Stomach smooth muscle (tissue), 2 donors: ENCODE data around the gene CDS2.
A peak's percentile ranks its signal among the peaks of the same experiment; 100 is the strongest.

ENCODE experiments used
- H3K27ac ChIP-seq: one replicate; pipeline ENCODE4 v1.7.0; 2013; ENCODE audit warnings: mild to moderate bottlenecking, low read length, inconsistent platforms
- H3K27me3 ChIP-seq, 2 donors: one replicate each; pipeline ENCODE4 v1.7.0; 2013; ENCODE audit warnings: low read length in 2 of 2; ENCODE audit not compliant: insufficient read depth in 2 of 2, control insufficient read depth in 1 of 2
- H3K36me3 ChIP-seq, 2 donors: one replicate each; pipeline ENCODE4 v1.7.0; 2013; ENCODE audit warnings: low read length in 2 of 2; ENCODE audit not compliant: control insufficient read depth in 2 of 2, insufficient read depth in 2 of 2
- H3K4me1 ChIP-seq: one replicate; pipeline ENCODE4 v1.7.0; 2013; ENCODE audit warnings: low read length; ENCODE audit not compliant: control insufficient read depth, insufficient read depth
- H3K4me3 ChIP-seq, 2 donors: one replicate each; pipeline ENCODE4 v1.7.0; 2013; ENCODE audit warnings: low read length in 2 of 2
- H3K9ac ChIP-seq, 2 donors: one replicate each; pipeline ENCODE4 v1.7.0; 2013; ENCODE audit warnings: low read length in 2 of 2, mild to moderate bottlenecking in 1 of 2
- H3K9me3 ChIP-seq, 2 donors: one replicate each; pipeline ENCODE4 v1.7.0; 2013; ENCODE audit warnings: low read length in 2 of 2; ENCODE audit not compliant: control insufficient read depth in 2 of 2
- donor health status: healthy.
- donor health status: Pancreatic carcinoma.

Gene CDS2

GRCh38 chr20:5135363-5136012 is 8.7 kb downstream of the CDS2 start:
- H3K27ac ChIP-seq: peak overlapping the region; percentile 41
- no peaks in the 10 kb centered on the region for H3K27me3 ChIP-seq
- H3K9me3 ChIP-seq: no peaks in the 10 kb centered on the region
- no peaks in the 10 kb centered on the region for H3K36me3 ChIP-seq
- peak overlapping the region in 1 of 2 donors; percentile 29 for H3K9ac ChIP-seq
- H3K4me3 ChIP-seq: peak overlapping the region in 1 of 2 donors; percentile 35
- peaks cover 26% of the 10 kb centered on the region for H3K4me1 ChIP-seq

GRCh38 chr20:5136096-5136495 is 9.3 kb downstream of the CDS2 start:
- H3K36me3 ChIP-seq: no peaks in the 10 kb centered on the region
- H3K9ac ChIP-seq: no peak overlapping the region
- H3K27me3 ChIP-seq: no peaks in the 10 kb centered on the region
- peak overlapping the region in 1 of 2 donors; percentile 35 for H3K4me3 ChIP-seq
- H3K4me1 ChIP-seq: peaks cover 28% of the 10 kb centered on the region
- H3K9me3 ChIP-seq: no peaks in the 10 kb centered on the region
- peak overlapping the region; percentile 41 for H3K27ac ChIP-seq

GRCh38 chr20:5140195-5140594 is 13.4 kb downstream of the CDS2 start:
- Histone ChIP-seq H3K27me3 (no peaks in the 10 kb centered on the region), H3K36me3 (no peaks in the 10 kb centered on the region), H3K4me1 (peaks cover 30% of the 10 kb centered on the region), H3K9ac (no peak overlapping the region), H3K9me3 (no peaks in the 10 kb centered on the region), H3K27ac (no peak overlapping the region), H3K4me3 (no peak overlapping the region)

- Histone ChIP-seq H3K36me3 (no peaks in the 10 kb centered on the region), H3K9ac (no peak overlapping the region), H3K9me3 (no peaks in the 10 kb centered on the region), H3K27ac (no peak overlapping the region), H3K4me1 (peaks cover 30% of the 10 kb centered on the region), H3K27me3 (no peaks in the 10 kb centered on the region), H3K4me3 (no peak overlapping the region)
Observed at GRCh38 chr20:5141615-5142014, 14.8 kb downstream of the CDS2 start.

GRCh38 chr20:5143851-5144250 is 17.0 kb downstream of the CDS2 start:
- no peaks in the 10 kb centered on the region for H3K36me3 ChIP-seq
- H3K4me1 ChIP-seq: peaks cover 35% of the 10 kb centered on the region

GRCh38 chr20:5145365-5146098 is 18.7 kb downstream of the CDS2 start:
- Histone ChIP-seq H3K9ac (no peak overlapping the region), H3K4me3 (no peak overlapping the region), H3K27ac (no peak overlapping the region)

More at GRCh38 chr20:5143851-5144250, 17.0 kb downstream of the CDS2 start:
- H3K9ac ChIP-seq: no peak overlapping the region
- no peak overlapping the region for H3K4me3 ChIP-seq
- no peaks in the 10 kb centered on the region for H3K9me3 ChIP-seq
- no peak overlapping the region for H3K27ac ChIP-seq
- H3K27me3 ChIP-seq: no peaks in the 10 kb centered on the region

GRCh38 chr20:5146099-5146668 is 19.4 kb downstream of the CDS2 start:
- no peak overlapping the region for H3K27ac ChIP-seq
- no peaks in the 10 kb centered on the region for H3K27me3 ChIP-seq
- no peaks in the 10 kb centered on the region for H3K36me3 ChIP-seq
- no peak overlapping the region for H3K4me3 ChIP-seq
- no peak overlapping the region for H3K9ac ChIP-seq
- no peaks in the 10 kb centered on the region for H3K9me3 ChIP-seq
- peaks cover 39% of the 10 kb centered on the region for H3K4me1 ChIP-seq

More at GRCh38 chr20:5145365-5146098, 18.7 kb downstream of the CDS2 start:
- Histone ChIP-seq H3K36me3 (no peaks in the 10 kb centered on the region), H3K9me3 (no peaks in the 10 kb centered on the region), H3K27me3 (no peaks in the 10 kb centered on the region), H3K4me1 (peaks cover 42% of the 10 kb centered on the region)

GRCh38 chr20:5146871-5147592 is 20.2 kb downstream of the CDS2 start:
- Histone ChIP-seq H3K4me1 (peaks cover 31% of the 10 kb centered on the region), H3K4me3 (no peak overlapping the region), H3K27me3 (no peaks in the 10 kb centered on the region), H3K9me3 (no peaks in the 10 kb centered on the region), H3K27ac (no peak overlapping the region), H3K9ac (no peak overlapping the region), H3K36me3 (no peaks in the 10 kb centered on the region)

GRCh38 chr20:5148581-5148980 is 21.8 kb downstream of the CDS2 start:
- H3K4me3 ChIP-seq: no peak overlapping the region

GRCh38 chr20:5149892-5150225 is 23.1 kb downstream of the CDS2 start:
- no peaks in the 10 kb centered on the region for H3K9me3 ChIP-seq
- no peak overlapping the region for H3K27ac ChIP-seq
- H3K27me3 ChIP-seq: no peaks in the 10 kb centered on the region
- H3K4me3 ChIP-seq: no peak overlapping the region
- H3K9ac ChIP-seq: no peak overlapping the region
- peaks cover 39% of the 10 kb centered on the region for H3K4me1 ChIP-seq
- no peaks in the 10 kb centered on the region for H3K36me3 ChIP-seq

More at GRCh38 chr20:5148581-5148980, 21.8 kb downstream of the CDS2 start:
- Histone ChIP-seq H3K27me3 (no peaks in the 10 kb centered on the region), H3K9ac (no peak overlapping the region), H3K36me3 (no peaks in the 10 kb centered on the region), H3K4me1 (peaks cover 30% of the 10 kb centered on the region), H3K9me3 (no peaks in the 10 kb centered on the region), H3K27ac (no peak overlapping the region)
